Fibroblast of lung (primary cell): ENCODE data around the gene CPB1. TPM values are rescaled to one million over a fixed set of nuclear protein-coding genes. Genes with fewer than 3 reads are reported as not detected.

Source experiments
- DNase-seq, 2 donors: peaks; one replicate each; pipeline versions ENCODE4 v3.0.0 to v3.0.0-alpha.2; 2010; ENCODE audit warnings: low read depth in 2 of 2
- H2AFZ ChIP-seq: 2 replicates; pipeline ENCODE4 v1.5.1; 2012; ENCODE audit warnings: low read length, control low read depth, inconsistent platforms
- H3K27ac ChIP-seq: 2 replicates; pipeline ENCODE4 v1.5.1; 2011; ENCODE audit warnings: low read length, control low read depth; ENCODE audit not compliant: insufficient read depth
- H3K27me3 ChIP-seq: 2 replicates; pipeline ENCODE4 v1.5.1; 2011; ENCODE audit warnings: mild to moderate bottlenecking, low read length; ENCODE audit not compliant: control insufficient read depth, insufficient read depth
- H3K36me3 ChIP-seq: 2 replicates; pipeline ENCODE4 v1.5.1; 2011; ENCODE audit warnings: low read length; ENCODE audit not compliant: control insufficient read depth, insufficient read depth
- H3K4me1 ChIP-seq: 2 replicates; pipeline ENCODE4 v1.5.1; 2011; ENCODE audit warnings: low read length; ENCODE audit not compliant: control insufficient read depth, insufficient read depth; ENCODE audit errors: extremely low read depth
- H3K4me2 ChIP-seq: 2 replicates; pipeline ENCODE4 v1.5.1; 2011; ENCODE audit warnings: low read length, control low read depth; ENCODE audit not compliant: insufficient read depth; ENCODE audit errors: extremely low read depth
- H3K4me3 ChIP-seq, 4 experiments: fragments of 200-600 bp in 1 of 4; sonication (generic) in 1 of 4; replicated peaks in 1 of 4; 2 replicates each; pipeline ENCODE4 v1.5.1; 2011 to 2016; ENCODE audit warnings: low read length in 4 of 4, low read depth in 3 of 4, mild to moderate bottlenecking in 3 of 4, control low read depth in 2 of 4, inconsistent platforms in 1 of 4, mixed read lengths in 1 of 4; ENCODE audit not compliant: insufficient read depth in 1 of 4; ENCODE audit errors: control extremely low read depth in 1 of 4
- H3K79me2 ChIP-seq: 2 replicates; pipeline ENCODE4 v1.5.1; 2012; ENCODE audit warnings: mild to moderate bottlenecking, low read length, inconsistent platforms; ENCODE audit not compliant: control insufficient read depth, insufficient read depth
- H3K9ac ChIP-seq: 2 replicates; pipeline ENCODE4 v1.5.1; 2011; ENCODE audit warnings: mild to moderate bottlenecking, low read length, control low read depth; ENCODE audit not compliant: insufficient read depth
- H3K9me3 ChIP-seq: 2 replicates; pipeline ENCODE4 v1.5.1; 2012; ENCODE audit warnings: low read depth, low read length; ENCODE audit not compliant: control insufficient read depth, insufficient read depth
- H4K20me1 ChIP-seq: 2 replicates; pipeline ENCODE4 v1.5.1; 2011; ENCODE audit warnings: low read length; ENCODE audit not compliant: control insufficient read depth, insufficient read depth; ENCODE audit errors: extremely low read depth
- EZH2 ChIP-seq: IDR thresholded peaks from 2 replicates; pipeline ENCODE4 v1.5.1; 2012; ENCODE audit warnings: low read length, control low read depth, mild to moderate bottlenecking; ENCODE audit errors: missing control alignments
- polyA plus RNA-seq, 2 donors: library from polyadenylated mRNA; depleted of rRNA in 1 of 2; stranded (reverse) in 1 of 2; unstranded in 1 of 2; fragments of >200 nt; gene quantifications; 2 replicates each; pipeline ENCODE4 v1.2.1, GENCODE V29; 2011 to 2012; ENCODE audit warnings: missing spikeins in 1 of 2
- total RNA-seq: library from RNA; depleted of rRNA; stranded (reverse); fragments of >200 nt; gene quantifications from 2 replicates; pipeline ENCODE4 v1.2.1, GENCODE V29; 2014
- TF ChIP-seq, protein P1 (sequence below), 2 donors: IDR thresholded peaks in 1 of 2; conservative IDR thresholded peaks in 1 of 2; 1 replicate in 1 of 2; 2 replicates in 1 of 2; pipeline ENCODE4 v1.5.1; 2011 to 2012; ENCODE audit warnings: low read length in 2 of 2, control low read depth in 1 of 2, inconsistent platforms in 1 of 2, low read depth in 1 of 2, mild to moderate bottlenecking in 1 of 2

CPB1 gene
- total and polyA plus RNA-seq, 2 donors (not counting 1 experiment from before 2014, with no cell fraction given), result 0.07 TPM; not detected in 1

DNA sequence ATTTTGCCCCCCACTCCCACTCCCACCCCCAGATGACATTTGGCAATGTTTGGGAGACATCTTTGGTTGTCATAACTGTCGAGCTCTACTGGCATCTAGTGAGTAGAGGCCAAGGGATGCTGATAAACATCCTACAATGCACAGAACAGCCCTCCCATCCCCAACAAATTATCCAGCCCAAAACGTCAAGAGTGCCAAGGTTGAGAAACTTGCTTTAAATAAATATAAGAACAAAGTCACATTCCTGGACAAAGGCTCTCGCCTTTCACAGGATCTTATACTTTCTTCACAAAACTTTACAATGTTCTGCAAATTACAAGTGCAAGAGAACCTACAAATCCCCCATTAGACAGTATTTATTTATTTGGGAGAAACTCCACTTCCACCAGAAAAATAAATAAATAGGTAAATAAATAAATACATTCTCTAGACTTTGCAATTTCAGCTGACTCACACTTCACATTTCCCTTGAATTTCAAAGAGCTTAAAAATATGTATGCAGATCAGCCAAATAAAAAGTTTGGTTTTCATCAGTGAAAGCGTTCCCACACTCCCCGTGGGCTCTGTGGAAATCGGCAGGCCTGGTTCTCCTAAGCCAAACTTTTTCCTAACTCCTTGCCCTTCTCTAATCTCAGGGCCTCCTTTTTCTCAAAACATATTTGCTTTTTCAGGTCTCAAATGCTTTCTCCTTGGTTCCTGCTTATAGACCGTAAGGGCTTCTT is 24.8 kb downstream of the CPB1 start:
- Histone ChIP-seq H3K27ac (no peak overlapping the region), H3K9ac (no peak overlapping the region), H3K9me3 (no peaks in the 10 kb centered on the region), H3K79me2 (no peaks in the 10 kb centered on the region), H3K4me1 (no peaks in the 10 kb centered on the region), H4K20me1 (no peaks in the 10 kb centered on the region), H3K27me3 (no peaks in the 10 kb centered on the region), H3K4me3 (no peak overlapping the region), H3K4me2 (no peak overlapping the region), H2AFZ (no peak overlapping the region), H3K36me3 (no peaks in the 10 kb centered on the region)
- DNase-seq, result peak in 1 of 2 donors; percentile 22
- no peak for TF ChIP-seq EZH2
- TF ChIP-seq, protein P1, sequence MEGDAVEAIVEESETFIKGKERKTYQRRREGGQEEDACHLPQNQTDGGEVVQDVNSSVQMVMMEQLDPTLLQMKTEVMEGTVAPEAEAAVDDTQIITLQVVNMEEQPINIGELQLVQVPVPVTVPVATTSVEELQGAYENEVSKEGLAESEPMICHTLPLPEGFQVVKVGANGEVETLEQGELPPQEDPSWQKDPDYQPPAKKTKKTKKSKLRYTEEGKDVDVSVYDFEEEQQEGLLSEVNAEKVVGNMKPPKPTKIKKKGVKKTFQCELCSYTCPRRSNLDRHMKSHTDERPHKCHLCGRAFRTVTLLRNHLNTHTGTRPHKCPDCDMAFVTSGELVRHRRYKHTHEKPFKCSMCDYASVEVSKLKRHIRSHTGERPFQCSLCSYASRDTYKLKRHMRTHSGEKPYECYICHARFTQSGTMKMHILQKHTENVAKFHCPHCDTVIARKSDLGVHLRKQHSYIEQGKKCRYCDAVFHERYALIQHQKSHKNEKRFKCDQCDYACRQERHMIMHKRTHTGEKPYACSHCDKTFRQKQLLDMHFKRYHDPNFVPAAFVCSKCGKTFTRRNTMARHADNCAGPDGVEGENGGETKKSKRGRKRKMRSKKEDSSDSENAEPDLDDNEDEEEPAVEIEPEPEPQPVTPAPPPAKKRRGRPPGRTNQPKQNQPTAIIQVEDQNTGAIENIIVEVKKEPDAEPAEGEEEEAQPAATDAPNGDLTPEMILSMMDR (conservative IDR thresholded peaks at IDR 0.05 in 1 of 2, IDR thresholded peaks at IDR 0.05 in 1 of 2; ENCODE audit: low read depth in 1 of 2, low read length in 2 of 2), result no peak

DNA sequence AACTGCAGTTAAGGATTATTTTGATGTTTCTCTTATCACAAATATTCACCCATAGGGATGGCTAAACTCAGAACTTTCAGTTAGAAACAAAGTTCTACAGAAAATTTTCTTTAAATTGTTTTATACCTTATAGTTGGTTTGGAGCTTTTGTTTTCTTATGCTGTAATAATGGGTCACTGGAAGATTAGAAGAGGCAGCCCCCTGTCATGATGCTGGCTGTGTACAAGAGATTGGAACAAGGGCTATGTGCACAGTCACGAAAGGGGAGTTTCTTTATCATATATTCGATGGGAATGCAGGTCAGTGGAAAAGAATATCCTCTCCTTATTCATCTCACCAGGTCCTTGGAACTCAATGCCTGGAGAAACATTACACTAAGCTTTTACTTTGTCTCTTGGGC is 25.5 kb downstream of the CPB1 start:
- Histone ChIP-seq H3K9ac (no peak overlapping the region), H3K27me3 (no peaks in the 10 kb centered on the region), H3K9me3 (no peaks in the 10 kb centered on the region), H3K27ac (no peak overlapping the region), H3K79me2 (no peaks in the 10 kb centered on the region), H3K36me3 (no peaks in the 10 kb centered on the region), H4K20me1 (no peaks in the 10 kb centered on the region), H3K4me1 (no peaks in the 10 kb centered on the region), H3K4me3 (no peak overlapping the region), H2AFZ (no peak overlapping the region), H3K4me2 (no peak overlapping the region)
- no peak for TF ChIP-seq EZH2
- TF ChIP-seq, protein P1 (conservative IDR thresholded peaks at IDR 0.05 in 1 of 2, IDR thresholded peaks at IDR 0.05 in 1 of 2; ENCODE audit: low read depth in 1 of 2, low read length in 2 of 2), result no peak
- no peak for DNase-seq

DNA sequence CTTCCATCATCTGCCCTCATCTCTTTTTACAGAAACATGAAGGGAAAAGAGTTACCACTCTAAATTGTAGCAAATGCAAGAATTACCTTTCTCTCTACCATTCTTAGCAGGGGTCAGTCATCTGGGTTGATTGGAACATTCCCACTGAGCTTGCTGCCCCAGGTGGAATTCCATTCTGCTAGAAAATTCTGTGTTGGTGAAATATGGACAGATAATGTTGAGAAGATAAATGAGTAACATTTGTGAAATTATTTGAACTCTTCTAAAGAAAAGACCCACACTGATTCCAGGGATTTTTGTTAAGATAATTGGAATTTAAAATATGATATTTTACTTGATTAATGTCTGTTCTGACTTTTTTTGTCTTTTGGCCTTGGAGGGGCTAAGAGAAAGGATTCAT is 26.4 kb downstream of the CPB1 start:
- Histone ChIP-seq H3K9me3 (no peaks in the 10 kb centered on the region), H3K4me1 (no peaks in the 10 kb centered on the region), H3K36me3 (no peaks in the 10 kb centered on the region), H3K27me3 (no peaks in the 10 kb centered on the region), H3K27ac (no peak overlapping the region), H3K4me3 (no peak overlapping the region), H4K20me1 (no peaks in the 10 kb centered on the region), H3K9ac (no peak overlapping the region), H3K4me2 (no peak overlapping the region), H3K79me2 (no peaks in the 10 kb centered on the region), H2AFZ (no peak overlapping the region)
- TF ChIP-seq, protein P1 (conservative IDR thresholded peaks at IDR 0.05 in 1 of 2, IDR thresholded peaks at IDR 0.05 in 1 of 2; ENCODE audit: low read depth in 1 of 2, low read length in 2 of 2), result no peak
- TF ChIP-seq EZH2, result no peak
- DNase-seq, result no peak
